HFFc6 (cell line): ENCODE data around the gene WTAP. TPM values are rescaled to one million over a fixed set of nuclear protein-coding genes. Genes with fewer than 3 reads are reported as not detected.

ENCODE experiments used
- DNase-seq: peaks from one replicate; pipeline ENCODE4 v3.0.0-alpha.2; 2018
- H3K27ac Mint-ChIP-seq: 2 replicates; pipeline ENCODE4 v1.8.0; 2020; ENCODE audit warnings: mild to moderate bottlenecking, mixed read lengths
- H3K27me3 Mint-ChIP-seq: 2 replicates; pipeline ENCODE4 v1.8.0; 2021; ENCODE audit warnings: mild to moderate bottlenecking, moderate library complexity, mixed read lengths; ENCODE audit not compliant: insufficient read depth
- H3K36me3 Mint-ChIP-seq: 2 replicates; pipeline ENCODE4 v1.8.0; 2021; ENCODE audit warnings: low read depth, mixed read lengths
- H3K4me1 Mint-ChIP-seq: 2 replicates; pipeline ENCODE4 v1.8.0; 2020; ENCODE audit warnings: low read depth, mixed read lengths
- H3K4me3 Mint-ChIP-seq: 2 replicates; pipeline ENCODE4 v1.8.0; 2020; ENCODE audit warnings: mild to moderate bottlenecking, moderate library complexity, mixed read lengths
- H3K9me3 Mint-ChIP-seq: 2 replicates; pipeline ENCODE4 v1.8.0; 2020; ENCODE audit warnings: mild to moderate bottlenecking, mixed read lengths
- long read RNA-seq: library from polyadenylated mRNA; unstranded; transcript quantifications from one replicate; pipeline ENCODE4 v2.0.0, GENCODE V29; 2019
- total RNA-seq, 6 experiments: library from RNA; stranded (reverse); fragmentation: NEBNext Ultra II Directional; extraction: Animal tissue kit (Norgen Biotek cat#: 25700); gene quantifications; 2 replicates in 1 of 6; 3 replicates in 5 of 6; pipeline ENCODE4 v1.2.3, GENCODE V29; 2021
- TF ChIP-seq, protein P1 (sequence below): fragments of 200-600 bp; sonication (generic); IDR thresholded peaks from 2 replicates; pipeline ENCODE4 v1.5.0; 2021; ENCODE audit warnings: antibody characterized with exemption, mild to moderate bottlenecking

Gene WTAP
- total RNA-seq = 10 to 100 TPM; 64.0 to 73.5 (median 68.7) TPM
- long read RNA-seq, transcript WTAP-202 (8 exons, 3,656 nt) = major isoform, 7 of 44 reads
- long read RNA-seq, partial matches to known transcripts = 12 of 44 reads
- long read RNA-seq, other reads (novel, unspliced or antisense) = 20 of 44 reads

DNA sequence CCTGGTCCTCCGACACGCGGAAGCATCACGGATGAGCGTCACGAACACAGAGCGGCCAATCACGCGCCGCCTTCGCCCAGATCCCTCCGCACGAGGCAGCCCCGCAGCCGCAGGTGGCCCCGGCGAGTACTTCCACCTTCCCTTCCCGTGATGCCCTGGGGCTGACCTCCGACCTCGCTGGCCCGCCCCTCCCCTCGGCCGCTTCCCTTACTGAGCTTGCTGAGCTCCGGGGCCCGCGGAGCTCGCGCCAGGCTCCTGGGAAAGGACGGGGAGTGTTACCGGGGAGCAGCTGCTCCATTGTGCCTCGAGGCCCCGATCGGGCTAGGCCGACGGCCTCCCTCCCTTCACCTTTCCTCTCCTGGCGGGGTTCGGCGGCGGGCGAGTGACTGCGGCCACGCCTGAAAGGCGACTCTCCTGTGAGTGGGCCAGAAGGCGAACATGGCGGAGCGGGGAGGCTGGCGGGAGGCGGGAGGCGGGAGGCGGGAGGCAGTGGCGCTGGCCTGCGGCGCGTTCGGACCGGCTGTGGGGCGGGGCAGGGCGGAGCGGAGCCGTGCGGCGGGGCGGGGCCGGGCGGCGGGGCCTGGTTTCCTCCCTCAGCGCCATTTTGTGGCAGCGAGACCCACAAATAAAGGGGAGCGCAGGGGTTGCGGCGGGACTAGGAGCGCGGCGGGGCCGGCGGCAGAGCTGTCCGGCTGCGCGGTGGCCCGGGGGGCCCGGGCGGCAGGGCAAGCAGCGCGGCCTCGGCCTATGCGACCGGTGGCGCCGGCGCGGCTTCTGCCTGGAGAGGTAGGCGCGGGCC lies at the start of gene WTAP:
Gene WTAP, plus strand, starts transcription at position 589 of the 799 bp plus-strand sequence. CDS start 8,760 bp downstream, outside the sequence.
- TF ChIP-seq, protein P1, sequence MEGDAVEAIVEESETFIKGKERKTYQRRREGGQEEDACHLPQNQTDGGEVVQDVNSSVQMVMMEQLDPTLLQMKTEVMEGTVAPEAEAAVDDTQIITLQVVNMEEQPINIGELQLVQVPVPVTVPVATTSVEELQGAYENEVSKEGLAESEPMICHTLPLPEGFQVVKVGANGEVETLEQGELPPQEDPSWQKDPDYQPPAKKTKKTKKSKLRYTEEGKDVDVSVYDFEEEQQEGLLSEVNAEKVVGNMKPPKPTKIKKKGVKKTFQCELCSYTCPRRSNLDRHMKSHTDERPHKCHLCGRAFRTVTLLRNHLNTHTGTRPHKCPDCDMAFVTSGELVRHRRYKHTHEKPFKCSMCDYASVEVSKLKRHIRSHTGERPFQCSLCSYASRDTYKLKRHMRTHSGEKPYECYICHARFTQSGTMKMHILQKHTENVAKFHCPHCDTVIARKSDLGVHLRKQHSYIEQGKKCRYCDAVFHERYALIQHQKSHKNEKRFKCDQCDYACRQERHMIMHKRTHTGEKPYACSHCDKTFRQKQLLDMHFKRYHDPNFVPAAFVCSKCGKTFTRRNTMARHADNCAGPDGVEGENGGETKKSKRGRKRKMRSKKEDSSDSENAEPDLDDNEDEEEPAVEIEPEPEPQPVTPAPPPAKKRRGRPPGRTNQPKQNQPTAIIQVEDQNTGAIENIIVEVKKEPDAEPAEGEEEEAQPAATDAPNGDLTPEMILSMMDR = no peak
- H3K4me3 Mint-ChIP-seq = peak within 1 kb of the TSS; percentile 95
- peaks cover 3% of the 10 kb centered on the region for H3K27me3 Mint-ChIP-seq
- H3K4me1 Mint-ChIP-seq = peaks cover 33% of the 10 kb centered on the region
- H3K9me3 Mint-ChIP-seq = no peaks in the 10 kb centered on the region
- DNase-seq = peak; percentile 93
- H3K36me3 Mint-ChIP-seq = peaks cover 35% of the 10 kb centered on the region
- peak within 1 kb of the TSS; percentile 96 for H3K27ac Mint-ChIP-seq

DNA sequence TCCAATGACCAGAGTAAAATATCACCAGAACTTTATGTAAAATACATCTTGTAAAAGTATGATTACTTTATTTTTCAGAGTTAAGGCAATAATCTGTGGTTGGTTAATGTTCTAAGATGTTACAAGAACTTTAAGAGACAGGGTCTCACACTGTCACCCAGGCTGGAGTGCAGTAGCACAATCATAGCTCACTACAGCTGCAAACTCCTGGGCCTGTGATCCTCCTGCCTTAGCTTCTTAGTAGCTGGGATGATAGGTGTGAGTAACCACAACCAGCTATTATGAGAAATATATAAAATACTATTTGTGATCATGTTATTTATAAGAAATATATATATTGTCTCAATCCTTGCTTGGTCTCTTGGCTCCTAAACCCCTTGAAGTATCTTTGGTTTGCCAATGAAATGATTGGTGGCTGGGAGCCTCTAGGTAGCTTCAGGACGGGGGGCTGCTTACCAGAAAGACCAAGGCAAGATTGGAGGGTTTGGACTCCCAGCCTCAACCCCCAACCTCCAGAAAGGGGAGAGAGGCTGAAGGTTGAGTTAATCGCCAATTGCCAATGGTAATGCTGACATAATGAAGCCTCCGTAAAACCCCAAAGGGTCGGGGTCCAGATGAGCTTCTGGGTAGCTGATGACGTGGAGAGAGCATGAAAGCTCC lies 49.7 kb upstream of the WTAP start:
- no peak for DNase-seq
- TF ChIP-seq, protein P1 = no peak
- H3K27me3 Mint-ChIP-seq = no peaks in the 10 kb centered on the region
- H3K36me3 Mint-ChIP-seq = peaks cover 10% of the 10 kb centered on the region
- peaks cover 3% of the 10 kb centered on the region; the same call in 1 of the 2 replicates for H3K9me3 Mint-ChIP-seq
- H3K27ac Mint-ChIP-seq = no peak overlapping the region
- peaks cover 38% of the 10 kb centered on the region for H3K4me1 Mint-ChIP-seq
- H3K4me3 Mint-ChIP-seq = no peak overlapping the region

DNA sequence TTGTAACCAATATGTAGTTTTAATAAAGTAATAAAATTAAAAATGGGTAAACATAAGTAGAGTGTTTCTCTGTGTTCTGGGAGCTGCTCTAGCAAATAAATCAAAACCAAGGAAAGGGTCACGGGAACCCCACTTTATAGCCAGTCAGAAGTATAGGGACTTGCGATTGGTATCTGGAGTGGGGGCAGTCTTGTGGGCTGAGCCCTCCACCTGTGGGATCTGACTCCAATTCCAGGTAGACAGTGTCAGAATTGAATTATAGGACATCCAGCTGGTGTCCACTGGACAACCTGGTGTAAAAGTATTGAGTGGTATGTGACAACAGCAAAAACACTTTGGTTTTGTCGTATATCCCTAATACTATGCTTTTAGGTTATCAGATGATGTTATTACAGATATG lies 48.7 kb upstream of the WTAP start:
- Mint-ChIP-seq H3K4me3 (no peak overlapping the region), H3K27ac (peak overlapping the region; percentile 77; the same call in 1 of the 2 replicates), H3K4me1 (peaks cover 38% of the 10 kb centered on the region), H3K36me3 (peaks cover 10% of the 10 kb centered on the region), H3K9me3 (peaks cover 3% of the 10 kb centered on the region; the same call in 1 of the 2 replicates), H3K27me3 (no peaks in the 10 kb centered on the region)
- no peak for DNase-seq
- TF ChIP-seq, protein P1 = no peak

DNA sequence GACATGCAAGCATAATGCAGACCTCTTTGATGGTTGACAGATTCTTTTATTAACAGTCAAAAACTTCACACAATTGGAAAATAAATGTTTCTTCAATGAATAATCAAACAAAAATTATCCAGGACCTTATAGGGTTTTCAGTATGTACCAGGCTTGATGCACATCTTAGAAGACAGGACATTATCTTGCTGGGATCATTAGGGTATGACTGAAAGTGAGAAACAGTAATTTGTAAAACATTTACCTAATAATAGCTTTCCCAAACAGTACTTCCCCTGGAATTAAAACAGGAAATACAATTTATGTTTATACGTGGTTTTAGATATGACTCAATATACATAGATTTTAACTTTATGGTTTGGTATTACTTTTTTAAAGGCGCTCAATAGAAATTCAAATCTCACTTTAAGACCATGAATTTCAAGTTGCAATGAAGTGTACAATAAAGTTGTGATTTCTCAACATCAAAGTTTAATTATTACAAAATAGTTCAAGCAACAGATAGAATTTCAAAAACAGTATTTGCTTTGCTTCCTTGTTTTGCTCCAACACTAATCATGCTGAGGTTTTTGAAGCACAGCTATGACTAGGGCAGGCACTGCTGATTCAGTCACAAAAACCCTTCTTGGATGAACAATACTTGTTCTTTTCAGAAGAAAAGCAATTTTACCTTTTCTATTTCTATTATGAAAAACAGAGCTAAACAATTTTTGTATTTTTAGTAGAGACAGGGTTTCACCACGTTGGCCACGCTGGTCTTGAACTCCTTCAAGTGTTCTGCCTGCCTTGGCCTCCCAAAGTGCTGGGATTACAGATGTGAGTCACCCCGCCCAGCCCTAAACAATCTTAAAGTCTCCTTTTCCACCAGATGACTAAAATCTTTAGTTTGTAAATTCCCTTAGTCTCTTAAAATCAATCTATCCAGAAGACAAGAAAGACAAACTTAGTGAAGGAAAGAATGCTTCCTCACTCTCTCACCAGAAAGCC lies 47.9 kb upstream of the WTAP start:
- DNase-seq = peak; percentile 53
- Mint-ChIP-seq H3K4me3 (peak overlapping the region; percentile 52), H3K27me3 (no peaks in the 10 kb centered on the region), H3K27ac (peak overlapping the region; percentile 77), H3K9me3 (peaks cover 3% of the 10 kb centered on the region; the same call in 1 of the 2 replicates), H3K36me3 (peaks cover 10% of the 10 kb centered on the region), H3K4me1 (peaks cover 38% of the 10 kb centered on the region)
- TF ChIP-seq, protein P1 = no peak

DNA sequence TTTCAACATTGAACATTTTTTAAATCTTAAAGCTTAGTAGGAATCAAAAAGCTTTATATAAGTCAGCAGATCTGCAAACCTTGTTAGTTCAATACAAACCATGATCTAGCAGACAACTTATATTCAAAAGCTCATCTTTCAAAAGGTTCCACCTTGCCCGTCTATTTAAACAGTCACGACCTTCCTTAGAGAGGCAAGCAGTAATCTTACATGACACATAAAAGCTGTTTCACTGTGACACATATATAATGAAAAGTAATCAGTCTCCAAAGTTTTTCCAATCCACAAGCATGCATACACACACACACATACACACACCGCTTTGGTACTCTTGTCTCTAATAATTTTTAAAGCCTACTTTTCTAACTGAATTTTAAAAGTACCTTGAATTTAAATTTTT lies 47.2 kb upstream of the WTAP start:
- DNase-seq = peak; percentile 33
- peak overlapping the region; percentile 52 for H3K4me3 Mint-ChIP-seq
- peaks cover 14% of the 10 kb centered on the region for H3K36me3 Mint-ChIP-seq
- peaks cover 3% of the 10 kb centered on the region; the same call in 1 of the 2 replicates for H3K9me3 Mint-ChIP-seq
- peaks cover 38% of the 10 kb centered on the region for H3K4me1 Mint-ChIP-seq
- H3K27me3 Mint-ChIP-seq = no peaks in the 10 kb centered on the region
- peak overlapping the region; percentile 77 for H3K27ac Mint-ChIP-seq
- TF ChIP-seq, protein P1 = no peak
